Muscle of leg (tissue), 11 donors: Measurements from ENCODE around the gene ORC5. TPM values are rescaled to one million over a fixed set of nuclear protein-coding genes. Genes with fewer than 3 reads are reported as not detected.

Experiments
- DNase-seq: peaks from one replicate; pipeline ENCODE4 v3.0.0; 2013
- H3K27ac ChIP-seq: one replicate; pipeline ENCODE4 v1.5.1; 2013; ENCODE audit warnings: mild to moderate bottlenecking, low read length, control low read depth
- H3K27me3 ChIP-seq: one replicate; pipeline ENCODE4 v1.6.1; 2013; ENCODE audit warnings: low read length; ENCODE audit not compliant: control insufficient read depth, insufficient read depth
- H3K36me3 ChIP-seq: one replicate; pipeline ENCODE4 v1.6.1; 2013; ENCODE audit warnings: low read length; ENCODE audit not compliant: control insufficient read depth, insufficient read depth
- H3K4me1 ChIP-seq: one replicate; pipeline ENCODE4 v1.6.1; 2013; ENCODE audit warnings: low read length; ENCODE audit not compliant: control insufficient read depth, insufficient read depth
- H3K4me3 ChIP-seq: one replicate; pipeline ENCODE4 v1.5.1; 2013; ENCODE audit warnings: low read length, control low read depth
- H3K9me3 ChIP-seq: replicated peaks from 2 replicates; pipeline ENCODE4 v1.6.1; 2013; ENCODE audit warnings: low read depth, low read length; ENCODE audit not compliant: control insufficient read depth
- WGBS: methylation state at CpG from one replicate; pipeline ENCODE4 v1.1.5; 2013; ENCODE audit warnings: missing lambda C conversion rate; ENCODE audit not compliant: insufficient coverage; 5-methylcytosine and 5-hydroxymethylcytosine counted together
- polyA plus RNA-seq, 8 donors: library from polyadenylated mRNA; unstranded; fragments of 120-200 nt; gene quantifications; one replicate each; pipeline versions ENCODE4 v1.2.1 to v1.2.3, GENCODE V29; 2013; ENCODE audit warnings: inconsistent platforms in 1 of 8, low replicate concordance in 1 of 8; ENCODE audit not compliant: insufficient read length in 8 of 8, insufficient read depth in 1 of 8
- total RNA-seq: library from RNA; stranded (reverse); fragments of 120-200 nt; gene quantifications from one replicate; pipeline ENCODE4 v1.2.4, GENCODE V29; 2013

The ORC5 gene
- total and polyA plus RNA-seq, 9 donors = 12.4 to 16.6 (median 14.9) TPM

GRCh38 chr7:104112623-104113022 is 95.2 kb downstream of the ORC5 start:
- WGBS = no CpG with 5 or more reads among the region's 1 CpG
- no peaks in the 10 kb centered on the region for H3K36me3 ChIP-seq
- H3K27ac ChIP-seq = no peak overlapping the region
- no peaks in the 10 kb centered on the region for H3K9me3 ChIP-seq
- H3K4me3 ChIP-seq = no peak overlapping the region
- H3K4me1 ChIP-seq = no peaks in the 10 kb centered on the region
- no peaks in the 10 kb centered on the region for H3K27me3 ChIP-seq
- DNase-seq = no peak

- Histone ChIP-seq H3K27ac (no peak overlapping the region), H3K4me1 (no peaks in the 10 kb centered on the region), H3K4me3 (no peak overlapping the region), H3K27me3 (no peaks in the 10 kb centered on the region), H3K36me3 (no peaks in the 10 kb centered on the region), H3K9me3 (no peaks in the 10 kb centered on the region)
- no peak for DNase-seq
- WGBS = no CpG with 5 or more reads among the region's 2 CpGs
Measured at GRCh38 chr7:104111271-104111670, 96.5 kb downstream of the ORC5 start.

DNA sequence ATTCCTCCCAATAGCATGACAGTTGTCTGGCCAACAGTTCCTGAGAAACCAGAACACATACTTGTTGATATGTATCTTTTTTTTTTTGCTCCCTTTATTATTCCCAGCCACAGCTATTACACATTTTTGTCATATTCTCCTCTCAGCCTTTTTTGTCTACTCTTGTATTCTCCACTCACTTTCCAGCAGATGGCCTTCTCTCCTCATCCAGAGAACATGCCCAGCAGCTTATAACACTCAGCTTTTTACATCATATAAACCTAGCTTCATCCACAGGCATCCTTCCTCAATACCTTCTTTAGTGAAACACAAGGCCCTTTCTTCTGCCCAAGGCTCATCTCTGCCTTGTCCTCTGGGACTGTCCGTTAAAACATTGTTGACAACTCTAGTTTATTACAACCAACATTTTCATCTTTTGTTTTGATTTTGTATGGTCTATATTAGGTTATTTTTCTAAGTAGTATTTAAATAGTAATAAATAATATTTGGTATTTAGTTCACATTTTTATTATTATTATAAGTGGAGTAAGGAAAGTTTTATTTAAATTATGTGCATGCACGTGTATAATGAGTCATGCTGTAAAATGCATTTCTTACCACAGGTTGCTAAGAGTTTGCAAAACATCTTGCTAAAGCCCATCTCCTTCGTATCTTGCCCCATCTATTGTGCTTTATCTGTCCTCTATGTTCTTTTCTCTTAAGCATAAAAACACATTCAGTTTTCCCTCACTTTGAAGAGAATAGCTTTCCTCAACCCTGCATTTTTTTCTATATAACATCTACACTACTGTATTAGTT is 101.5 kb downstream of the ORC5 start:
- H3K4me3 ChIP-seq = no peak overlapping the region
- H3K4me1 ChIP-seq = no peaks in the 10 kb centered on the region
- DNase-seq = no peak
- WGBS = 67% methylated on average over 1 of the region's 3 CpGs
- no peaks in the 10 kb centered on the region for H3K27me3 ChIP-seq
- H3K36me3 ChIP-seq = no peaks in the 10 kb centered on the region
- H3K27ac ChIP-seq = no peak overlapping the region
- H3K9me3 ChIP-seq = no peaks in the 10 kb centered on the region

- Histone ChIP-seq H3K4me3 (no peak overlapping the region), H3K27me3 (no peaks in the 10 kb centered on the region), H3K27ac (no peak overlapping the region), H3K9me3 (no peaks in the 10 kb centered on the region), H3K36me3 (no peaks in the 10 kb centered on the region), H3K4me1 (no peaks in the 10 kb centered on the region)
- no peak for DNase-seq
- no CpG with 5 or more reads among the region's 1 CpG for WGBS
Measured at GRCh38 chr7:104098890-104099289, 108.9 kb downstream of the ORC5 start.

DNA sequence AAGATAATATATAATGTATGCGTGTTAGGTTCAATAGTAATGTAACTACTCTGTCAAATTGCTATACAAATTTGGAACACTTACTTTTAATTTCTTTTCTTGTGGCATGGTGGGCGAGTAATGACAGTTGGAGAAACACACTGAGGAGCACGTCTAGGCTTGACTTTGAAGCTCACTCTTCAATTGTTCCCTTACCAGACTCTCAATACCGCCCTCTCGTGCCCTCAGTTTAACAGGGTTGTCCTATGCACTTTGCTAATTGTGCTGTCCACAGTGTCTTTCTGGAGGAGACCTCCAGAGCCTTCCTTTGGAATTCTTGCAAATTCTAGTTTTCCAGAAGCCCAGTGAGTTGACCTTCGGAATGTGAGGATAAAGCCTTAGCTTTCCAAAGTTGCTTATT is 111.1 kb downstream of the ORC5 start:
- Histone ChIP-seq H3K9me3 (no peaks in the 10 kb centered on the region), H3K36me3 (no peaks in the 10 kb centered on the region), H3K4me1 (no peaks in the 10 kb centered on the region), H3K27me3 (no peaks in the 10 kb centered on the region), H3K4me3 (no peak overlapping the region), H3K27ac (no peak overlapping the region)
- DNase-seq = no peak
- 79% methylated on average over 3 of the region's 6 CpGs for WGBS

GRCh38 chr7:104093127-104093526 is 114.7 kb downstream of the ORC5 start:
- H3K27ac ChIP-seq = no peak overlapping the region

GRCh38 chr7:104091242-104091641 is 116.6 kb downstream of the ORC5 start:
- Histone ChIP-seq H3K27ac (no peak overlapping the region), H3K4me1 (no peaks in the 10 kb centered on the region), H3K9me3 (no peaks in the 10 kb centered on the region), H3K36me3 (no peaks in the 10 kb centered on the region), H3K27me3 (no peaks in the 10 kb centered on the region), H3K4me3 (no peak overlapping the region)
- no peak for DNase-seq
- WGBS = no CpG with 5 or more reads among the region's 4 CpGs

More at GRCh38 chr7:104093127-104093526, 114.7 kb downstream of the ORC5 start:
- H3K4me1 ChIP-seq = no peaks in the 10 kb centered on the region
- no peaks in the 10 kb centered on the region for H3K27me3 ChIP-seq
- no peak for DNase-seq
- H3K36me3 ChIP-seq = no peaks in the 10 kb centered on the region
- H3K9me3 ChIP-seq = no peaks in the 10 kb centered on the region
- H3K4me3 ChIP-seq = no peak overlapping the region
- WGBS = 66% methylated on average over 2 of the region's 6 CpGs

DNA sequence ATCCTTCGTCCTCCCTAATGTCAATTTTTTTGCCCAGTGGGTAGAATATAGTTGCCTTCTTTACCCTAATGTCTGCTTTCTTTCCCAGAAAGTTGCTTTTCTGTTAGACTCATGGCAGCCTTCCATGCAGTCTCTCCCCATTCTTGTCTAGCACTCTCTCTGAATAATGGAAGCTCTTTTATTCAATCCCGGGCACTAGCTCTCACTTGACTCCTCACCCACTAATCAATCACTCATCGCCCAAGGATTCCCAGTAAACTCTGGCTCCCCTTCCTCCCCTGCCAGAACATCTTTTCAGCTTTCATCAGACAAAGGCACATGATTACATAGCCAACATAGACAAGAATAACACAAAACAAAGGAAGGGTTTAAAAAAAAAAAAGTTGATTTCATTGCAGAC is 118.2 kb downstream of the ORC5 start:
- Histone ChIP-seq H3K27me3 (no peaks in the 10 kb centered on the region), H3K36me3 (no peaks in the 10 kb centered on the region), H3K4me3 (no peak overlapping the region), H3K4me1 (no peaks in the 10 kb centered on the region), H3K9me3 (no peaks in the 10 kb centered on the region), H3K27ac (no peak overlapping the region)
- 33% methylated on average over 1 of the region's 3 CpGs for WGBS
- no peak for DNase-seq

DNA sequence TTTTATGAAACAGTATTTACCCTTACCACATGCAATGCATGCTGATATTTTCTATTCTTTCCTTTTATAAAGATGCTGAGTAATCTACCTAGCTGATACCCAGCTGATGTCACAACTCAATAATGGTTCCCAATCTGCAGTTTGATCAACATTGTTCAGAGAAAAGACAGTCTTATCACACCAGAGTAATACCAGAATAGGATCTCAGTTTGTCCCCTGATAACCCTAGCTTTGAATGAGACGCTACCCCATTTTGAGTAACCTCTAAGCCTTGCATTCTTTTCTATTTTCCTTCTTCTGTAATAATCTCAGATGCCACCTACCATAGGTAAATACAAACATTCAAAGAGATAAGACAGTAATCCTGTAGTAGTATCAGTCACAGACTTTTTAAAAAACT is 118.8 kb downstream of the ORC5 start:
- no peaks in the 10 kb centered on the region for H3K27me3 ChIP-seq
- no peak overlapping the region for H3K4me3 ChIP-seq
- H3K36me3 ChIP-seq = no peaks in the 10 kb centered on the region
- H3K9me3 ChIP-seq = no peaks in the 10 kb centered on the region
- DNase-seq = no peak
- WGBS = no CpG with 5 or more reads among the region's 1 CpG
- no peaks in the 10 kb centered on the region for H3K4me1 ChIP-seq
- H3K27ac ChIP-seq = no peak overlapping the region
